OCI-M2 (cell line): Measurements from ENCODE around the gene VPS37C.

ENCODE experiments used
- DNase-seq: peaks from one replicate; lab custom pipeline; 2025; ENCODE audit not compliant: unreplicated experiment; lab: John Stamatoyannopoulos, UW

VPS37C gene

GRCh38 chr11:61155312-61155711 lies 5.9 kb downstream of the VPS37C start:
- DNase-seq = no peak

- no peak for DNase-seq
These were observed 6.7 kb downstream of the VPS37C start for GRCh38 chr11:61154528-61154927.

GRCh38 chr11:61153593-61154095 lies 7.6 kb downstream of the VPS37C start:
- no peak for DNase-seq

- DNase-seq = no peak
These were observed 8.2 kb downstream of the VPS37C start for GRCh38 chr11:61152816-61153592.

- no peak for DNase-seq
These were observed 9.5 kb downstream of the VPS37C start for GRCh38 chr11:61151545-61152252.

- no peak for DNase-seq
These were observed 10.3 kb downstream of the VPS37C start for GRCh38 chr11:61150706-61151544.

- DNase-seq = no peak
These were observed 11.3 kb downstream of the VPS37C start for GRCh38 chr11:61149624-61150615.

- no peak for DNase-seq
These were observed 13.2 kb downstream of the VPS37C start for GRCh38 chr11:61147791-61148620.

GRCh38 chr11:61147271-61147670 lies 14.0 kb downstream of the VPS37C start:
- DNase-seq = no peak

- no peak for DNase-seq
These were observed 14.8 kb downstream of the VPS37C start for GRCh38 chr11:61146416-61146815.

- DNase-seq = no peak
These were observed 15.8 kb downstream of the VPS37C start for GRCh38 chr11:61145228-61146005.

- no peak for DNase-seq
These were observed 16.6 kb downstream of the VPS37C start for GRCh38 chr11:61144511-61145179.

GRCh38 chr11:61142424-61142823 lies 18.8 kb downstream of the VPS37C start:
- no peak for DNase-seq

- DNase-seq = no peak
These were observed 19.6 kb downstream of the VPS37C start for GRCh38 chr11:61141601-61142028.

- no peak for DNase-seq
These were observed 20.8 kb downstream of the VPS37C start for GRCh38 chr11:61140416-61140815.

- no peak for DNase-seq
These were observed 21.8 kb downstream of the VPS37C start for GRCh38 chr11:61139387-61139786.

GRCh38 chr11:61138935-61139334 lies 22.3 kb downstream of the VPS37C start:
- no peak for DNase-seq

GRCh38 chr11:61134801-61135257 lies 26.4 kb downstream of the VPS37C start:
- no peak for DNase-seq
